Daoy (cell line): ENCODE measurements around the gene ARFRP1. TPM values are rescaled to one million over a fixed set of nuclear protein-coding genes. Genes with fewer than 3 reads are reported as not detected.
"Not testable (repeated sequence)": the region's sequence is repeated elsewhere in the genome, so short reads cannot be mapped to it uniquely, and the experiment has no call there.

Experiments
- DNase-seq: peaks from one replicate; pipeline ENCODE4 v3.0.0-alpha.2; 2015; ENCODE audit warnings: low read depth
- total RNA-seq: library from RNA; depleted of rRNA; stranded (reverse); fragments of >200 nt; shearing (Covaris generic); gene quantifications from 2 replicates; pipeline ENCODE4 v1.2.3, GENCODE V29; 2014

Gene ARFRP1
- total RNA-seq, 1 experiment from 2014 or later: 25.1 TPM

DNA sequence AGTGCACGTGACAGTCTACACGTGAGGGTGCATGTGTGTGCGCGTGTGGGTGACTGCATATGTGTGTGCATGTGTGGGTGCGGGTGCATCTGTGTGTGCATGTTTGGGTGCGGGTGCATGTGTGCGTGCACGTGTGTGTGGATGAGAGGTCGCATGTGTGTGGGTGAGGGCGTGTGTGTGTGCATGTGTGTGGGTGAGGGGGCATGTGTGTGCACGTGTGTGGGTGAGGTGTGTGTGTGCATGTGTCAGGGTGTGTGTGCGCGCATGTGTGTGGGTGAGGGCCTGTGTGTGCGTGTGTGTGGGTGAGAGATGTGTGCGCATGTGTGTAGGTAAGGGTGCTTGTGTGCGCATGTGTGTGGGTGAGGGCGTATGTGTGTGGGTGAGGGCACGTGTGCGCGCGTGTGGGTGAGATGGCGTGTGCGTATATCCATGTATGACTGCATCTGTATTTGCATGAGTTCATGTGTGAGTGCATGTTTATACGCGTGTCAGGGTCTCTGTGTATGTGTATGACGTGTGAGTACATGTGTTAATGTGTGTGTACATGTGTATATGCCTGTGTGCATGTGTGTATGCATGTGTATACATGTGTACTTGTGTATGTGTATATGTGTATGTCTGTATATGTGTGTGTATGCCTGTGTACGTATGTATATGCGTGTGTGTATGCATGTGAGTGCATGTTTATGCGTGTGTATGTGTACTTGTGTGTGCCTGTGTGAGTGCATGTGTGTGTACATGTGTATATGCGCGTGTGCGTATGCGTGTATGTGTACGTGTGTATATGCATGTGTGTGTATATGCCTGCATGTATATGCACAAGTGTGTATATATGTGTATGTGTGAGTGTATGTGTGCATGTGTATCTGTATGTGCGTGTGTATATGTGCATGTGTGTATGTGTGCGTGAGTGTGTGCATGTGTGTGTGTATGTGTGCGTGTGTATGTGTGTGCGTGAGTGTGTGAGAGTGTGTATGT is 24.6 kb upstream of the ARFRP1 start:
- DNase-seq: no peak

GRCh38 chr20:63731410-63731809 is 23.6 kb upstream of the ARFRP1 start:
- DNase-seq: no peak

GRCh38 chr20:63730189-63730733 is 22.5 kb upstream of the ARFRP1 start:
- not testable (repeated sequence) for DNase-seq

- DNase-seq: not testable (repeated sequence)
Observed at GRCh38 chr20:63722967-63723622, 15.3 kb upstream of the ARFRP1 start.

GRCh38 chr20:63718996-63719395 is 11.2 kb upstream of the ARFRP1 start:
- no peak for DNase-seq

GRCh38 chr20:63714858-63715257 is 7.1 kb upstream of the ARFRP1 start:
- no peak for DNase-seq

DNA sequence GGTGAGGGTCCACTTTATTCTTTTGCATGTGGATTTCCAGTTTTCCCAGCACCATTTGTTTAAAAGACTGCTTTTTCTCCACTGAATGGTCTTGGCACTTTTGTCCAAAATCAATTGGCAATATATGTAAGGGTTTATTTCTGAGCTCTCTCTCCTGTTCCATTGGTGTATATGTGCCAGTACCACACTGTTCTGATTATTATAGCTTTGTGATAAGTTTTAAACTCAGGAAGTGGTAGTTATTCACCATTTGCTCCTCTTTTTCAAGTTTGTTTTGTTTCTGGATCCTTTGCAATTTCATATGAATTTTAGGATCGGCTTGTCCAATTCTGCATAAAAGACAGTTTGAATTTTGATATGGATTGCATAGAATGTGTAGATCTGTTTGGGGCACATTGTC is 4.4 kb upstream of the ARFRP1 start:
- DNase-seq: no peak

DNA sequence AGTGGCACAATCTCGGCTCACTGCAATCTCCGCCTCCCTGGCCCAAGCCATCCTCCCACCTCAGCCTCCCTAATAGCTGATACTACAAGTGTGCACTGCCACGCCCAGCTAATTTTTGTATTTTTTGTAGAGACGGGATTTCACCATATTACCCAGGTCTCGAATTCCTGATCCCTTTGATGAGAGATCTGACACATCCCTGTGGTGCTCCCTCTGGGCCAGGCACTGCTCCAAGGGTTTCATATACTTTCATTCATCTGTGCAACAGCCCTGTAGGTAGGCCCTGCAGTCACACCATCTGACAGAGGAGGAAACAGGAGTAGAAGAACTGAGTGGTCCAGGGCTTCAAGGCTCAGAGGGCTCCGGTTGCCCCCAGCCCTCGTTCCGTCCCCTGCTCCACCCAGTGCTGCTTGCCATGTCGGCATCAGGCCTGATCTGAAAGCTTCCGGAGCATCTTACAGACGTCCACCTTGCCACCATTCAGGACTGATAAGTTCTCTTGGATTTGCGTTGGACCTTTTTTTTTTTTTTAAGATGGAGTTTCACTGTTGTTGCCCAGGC is 3.4 kb upstream of the ARFRP1 start:
- no peak for DNase-seq

DNA sequence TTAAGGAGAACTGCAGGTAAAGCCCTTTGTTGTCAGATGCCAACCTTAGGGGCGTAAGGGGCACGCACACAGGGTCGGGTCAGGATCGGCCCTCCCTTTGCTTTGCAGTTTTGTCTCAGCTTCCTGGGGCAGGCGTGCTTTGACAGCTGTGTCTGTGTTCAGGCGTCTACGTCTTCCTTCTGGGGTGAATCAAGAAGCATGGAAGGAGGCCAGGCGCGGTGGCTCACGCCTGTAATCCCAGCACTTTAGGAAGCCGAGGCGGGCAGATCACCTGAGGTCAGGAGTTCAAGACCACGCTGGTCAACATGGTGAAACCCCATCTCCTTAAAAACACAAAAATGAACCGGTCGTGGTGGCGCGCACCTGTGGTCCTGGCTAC is 1.4 kb upstream of the ARFRP1 start:
- no peak for DNase-seq

- DNase-seq: no peak
Observed at GRCh38 chr20:63708301-63709148, 749 bp upstream of the ARFRP1 start.

- peak; percentile 51 for DNase-seq
Observed at GRCh38 chr20:63706852-63707557, 771 bp downstream of the ARFRP1 start.

DNA sequence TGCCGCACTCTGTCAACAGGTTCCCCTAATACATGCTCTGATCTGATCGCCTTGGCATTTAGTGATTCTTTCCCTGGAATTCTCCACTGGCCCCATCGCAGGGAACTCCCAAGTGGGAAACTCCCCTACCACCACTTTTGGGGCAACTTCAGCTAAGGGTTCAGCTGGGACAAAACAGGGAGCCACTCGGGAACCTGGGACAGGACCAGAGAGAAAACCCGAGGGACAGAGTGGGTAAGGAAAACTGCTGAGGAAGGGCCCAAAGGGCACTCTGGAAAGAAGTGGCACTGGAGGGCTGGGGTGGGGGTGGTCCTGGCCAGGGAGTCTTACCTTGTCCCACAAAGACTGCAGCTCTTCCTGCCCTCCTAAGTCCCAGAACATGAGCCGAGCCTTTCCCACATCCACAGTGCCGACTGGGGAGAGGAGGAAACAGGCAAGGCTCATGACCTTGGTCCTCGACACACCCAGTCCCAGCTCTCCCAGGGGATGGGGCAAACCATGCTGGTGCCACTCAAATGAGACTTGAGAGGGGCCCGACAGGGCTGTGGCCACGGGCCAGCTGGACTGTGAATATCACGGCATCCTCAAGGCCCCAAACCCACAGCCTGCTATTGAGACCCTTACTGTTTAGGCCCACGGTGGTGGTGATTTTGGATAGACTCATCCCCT is 1.6 kb downstream of the ARFRP1 start:
- no peak for DNase-seq

GRCh38 chr20:63705232-63706026 is 2.3 kb downstream of the ARFRP1 start:
- DNase-seq: no peak

GRCh38 chr20:63704749-63705117 is 3.0 kb downstream of the ARFRP1 start:
- no peak for DNase-seq

GRCh38 chr20:63703976-63704748 is 3.6 kb downstream of the ARFRP1 start:
- DNase-seq: no peak

- DNase-seq: no peak
Observed at GRCh38 chr20:63703471-63703975, 4.3 kb downstream of the ARFRP1 start.

DNA sequence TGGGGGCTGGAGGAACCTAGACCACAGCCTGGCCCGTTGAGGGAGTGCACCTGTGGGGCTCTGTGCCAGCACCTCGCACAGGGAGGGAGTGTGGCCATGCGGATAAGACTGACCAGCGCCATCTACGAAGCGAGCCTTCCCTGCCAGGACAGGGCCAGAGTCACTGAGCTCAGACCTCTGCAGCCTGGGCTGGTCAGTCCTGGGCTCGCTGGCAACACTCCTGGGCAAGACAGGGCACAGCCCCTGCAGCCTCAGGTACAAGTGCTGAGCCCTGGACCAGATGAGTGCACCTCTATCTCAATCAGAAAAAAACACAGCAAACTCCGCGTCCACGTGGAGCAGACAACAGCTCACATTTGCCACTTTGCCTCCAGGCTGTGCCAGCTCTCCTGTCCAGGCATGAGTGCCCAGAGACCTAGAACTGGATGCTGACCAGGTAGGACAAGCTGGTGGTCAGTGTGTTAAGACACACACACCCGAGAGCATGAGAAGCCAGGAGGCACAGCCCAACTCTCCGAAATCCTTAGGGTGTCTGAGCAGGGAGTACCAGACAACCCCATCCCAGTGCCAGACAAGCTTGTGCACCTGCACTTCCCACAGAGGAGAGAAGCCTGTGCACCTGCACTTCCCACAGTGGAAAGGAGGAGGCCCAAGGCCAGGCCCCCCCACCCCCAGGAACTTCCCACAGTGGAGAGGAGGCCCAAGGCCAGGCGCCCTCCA is 4.9 kb downstream of the ARFRP1 start:
- DNase-seq: no peak
